Measurements from ENCODE around the gene SMURF2. TPM values are rescaled to one million over a fixed set of nuclear protein-coding genes. Genes with fewer than 3 reads are reported as not detected.
A peak's percentile ranks its signal among the peaks of the same experiment; 100 is the strongest.

SMURF2 gene
- total and polyA plus RNA-seq, 4 donors, result 22.7 to 47.8 (median 37.5) TPM

DNA sequence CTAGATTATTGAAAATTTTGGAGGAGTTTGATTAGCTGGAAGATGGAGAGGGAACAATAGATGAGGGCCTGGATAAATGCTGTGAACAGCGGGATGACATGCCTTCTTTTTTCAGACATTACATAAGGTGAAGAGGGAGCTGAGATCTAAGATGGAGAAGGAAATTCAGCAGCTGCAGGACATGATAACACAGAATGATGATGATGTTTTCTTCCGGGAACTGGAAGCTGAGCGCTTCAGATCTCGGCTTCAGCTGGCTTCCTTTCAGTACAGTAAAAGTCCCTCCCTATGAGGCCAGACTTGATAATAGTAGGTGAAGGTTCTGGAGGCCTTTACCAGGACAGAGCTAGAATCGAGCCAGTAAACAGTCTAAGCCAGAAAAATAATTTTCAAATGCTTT lies 124.6 kb downstream of the SMURF2 start:
- H3K9me3 ChIP-seq (ENCODE audit: control insufficient read depth, insufficient read depth, low read length), result no peaks in the 10 kb centered on the region
- WGBS (ENCODE audit: insufficient coverage), result 100% methylated on average over 1 of the region's 5 CpGs
- H3K4me3 ChIP-seq (ENCODE audit: low read depth, low read length), result no peak overlapping the region
- H3K4me1 ChIP-seq (ENCODE audit: control insufficient read depth, insufficient read depth, low read length), result no peaks in the 10 kb centered on the region
- no peak overlapping the region for H3K27ac ChIP-seq (ENCODE audit: low read depth, low read length)
- H3K36me3 ChIP-seq (ENCODE audit: control insufficient read depth, insufficient read depth, low read length), result peaks cover 42% of the 10 kb centered on the region
- H3K27me3 ChIP-seq (ENCODE audit: control insufficient read depth, insufficient read depth, low read length), result no peaks in the 10 kb centered on the region
- no peak for DNase-seq (ENCODE audit: low read depth in 4 of 6, low spot score in 6 of 6)

DNA sequence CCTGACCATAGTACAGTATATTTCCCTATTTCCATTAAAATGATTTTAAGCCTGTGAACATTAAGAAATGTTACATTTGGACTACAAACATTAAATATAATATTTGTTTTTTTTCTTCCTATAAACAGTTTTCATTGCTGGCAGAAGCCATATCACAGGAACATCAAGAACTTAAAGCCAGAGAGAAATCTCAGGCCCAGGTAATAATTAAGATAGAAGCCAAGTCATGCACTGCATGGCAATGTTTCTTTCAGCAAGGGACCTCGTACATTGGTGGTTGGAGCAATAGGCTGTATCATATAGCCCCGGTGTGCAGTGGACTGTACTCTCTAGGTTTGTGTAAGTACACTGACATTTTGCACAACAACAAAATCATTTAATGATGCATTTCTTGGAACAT lies 125.2 kb downstream of the SMURF2 start:
- Histone ChIP-seq H3K9me3 (ENCODE audit: control insufficient read depth, insufficient read depth, low read length) (no peaks in the 10 kb centered on the region), H3K27me3 (ENCODE audit: control insufficient read depth, insufficient read depth, low read length) (no peaks in the 10 kb centered on the region), H3K4me1 (ENCODE audit: control insufficient read depth, insufficient read depth, low read length) (no peaks in the 10 kb centered on the region), H3K27ac (ENCODE audit: low read depth, low read length) (no peak overlapping the region), H3K4me3 (ENCODE audit: low read depth, low read length) (no peak overlapping the region), H3K36me3 (ENCODE audit: control insufficient read depth, insufficient read depth, low read length) (peaks cover 47% of the 10 kb centered on the region)
- DNase-seq (ENCODE audit: low read depth in 4 of 6, low spot score in 6 of 6), result no peak
- no CpG with 5 or more reads among the region's 2 CpGs for WGBS (ENCODE audit: insufficient coverage)

DNA sequence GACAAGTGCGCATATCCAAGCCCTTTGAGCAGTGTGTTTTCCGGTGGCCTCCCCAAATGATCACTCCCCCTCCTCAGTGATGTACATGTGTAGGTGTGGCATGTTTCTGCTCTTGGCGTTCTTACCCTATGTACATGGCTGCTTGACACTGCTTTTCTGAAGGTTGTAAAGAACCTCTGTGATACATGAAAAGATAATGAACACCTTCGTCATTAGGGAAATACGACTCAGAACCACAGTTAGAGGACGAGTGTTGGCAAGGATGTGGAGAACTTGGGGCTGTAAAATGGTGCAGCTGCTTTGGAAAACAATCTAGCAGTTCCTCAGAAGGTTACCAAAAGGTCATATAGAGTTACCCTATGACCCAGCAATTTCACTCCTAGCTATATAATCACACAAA lies 126.8 kb downstream of the SMURF2 start:
- Histone ChIP-seq H3K27ac (ENCODE audit: low read depth, low read length) (no peak overlapping the region), H3K4me3 (ENCODE audit: low read depth, low read length) (no peak overlapping the region), H3K9me3 (ENCODE audit: control insufficient read depth, insufficient read depth, low read length) (no peaks in the 10 kb centered on the region), H3K36me3 (ENCODE audit: control insufficient read depth, insufficient read depth, low read length) (peaks cover 56% of the 10 kb centered on the region), H3K4me1 (ENCODE audit: control insufficient read depth, insufficient read depth, low read length) (no peaks in the 10 kb centered on the region), H3K27me3 (ENCODE audit: control insufficient read depth, insufficient read depth, low read length) (no peaks in the 10 kb centered on the region)
- 71% methylated on average over 2 of the region's 6 CpGs for WGBS (ENCODE audit: insufficient coverage)
- no peak for DNase-seq (ENCODE audit: low read depth in 4 of 6, low spot score in 6 of 6)

DNA sequence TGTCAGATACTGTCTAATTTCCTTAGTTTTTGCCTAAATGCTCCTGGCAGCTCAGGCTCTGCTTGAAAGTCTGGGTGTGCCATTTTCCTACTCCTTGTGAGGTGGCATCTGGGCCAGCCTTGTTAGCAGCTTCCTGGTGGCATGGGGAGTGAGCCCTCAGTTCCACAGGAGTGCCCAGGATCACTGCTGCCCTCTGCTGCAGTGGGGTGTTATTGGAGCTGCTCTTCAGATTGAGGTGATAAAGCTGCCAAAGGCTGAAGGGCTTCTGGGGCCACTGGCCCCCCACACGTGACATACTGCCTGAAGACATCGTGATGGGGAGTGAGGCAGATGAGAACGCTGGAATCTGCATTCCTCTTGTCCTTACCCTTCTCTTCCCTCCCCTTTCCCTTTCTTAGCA lies 127.9 kb downstream of the SMURF2 start:
- Histone ChIP-seq H3K4me1 (ENCODE audit: control insufficient read depth, insufficient read depth, low read length) (no peaks in the 10 kb centered on the region), H3K27ac (ENCODE audit: low read depth, low read length) (no peak overlapping the region), H3K9me3 (ENCODE audit: control insufficient read depth, insufficient read depth, low read length) (no peaks in the 10 kb centered on the region), H3K27me3 (ENCODE audit: control insufficient read depth, insufficient read depth, low read length) (no peaks in the 10 kb centered on the region), H3K4me3 (ENCODE audit: low read depth, low read length) (no peak overlapping the region), H3K36me3 (ENCODE audit: control insufficient read depth, insufficient read depth, low read length) (peaks cover 61% of the 10 kb centered on the region)
- no peak for DNase-seq (ENCODE audit: low read depth in 4 of 6, low spot score in 6 of 6)
- 100% methylated on average over 1 of the region's 3 CpGs for WGBS (ENCODE audit: insufficient coverage)

DNA sequence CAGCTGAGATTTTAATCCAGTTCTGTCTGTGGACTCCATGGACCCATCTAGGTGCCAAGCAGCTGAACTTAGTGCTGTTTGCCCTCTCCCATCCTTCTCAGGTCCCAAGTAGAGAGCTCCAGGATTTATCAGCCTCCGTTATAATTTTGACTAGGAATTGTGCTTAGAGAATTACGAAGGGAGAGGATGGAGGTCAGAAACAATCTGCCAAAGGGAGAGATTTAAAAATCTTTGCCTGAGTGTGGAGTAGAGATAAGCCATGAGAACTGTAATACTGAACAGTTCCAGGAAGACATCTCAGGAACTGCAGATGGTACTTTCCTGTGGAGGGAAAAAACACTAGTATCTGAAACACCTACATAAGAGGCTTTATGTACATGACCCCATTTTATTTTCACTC lies 128.3 kb downstream of the SMURF2 start:
- Histone ChIP-seq H3K27me3 (ENCODE audit: control insufficient read depth, insufficient read depth, low read length) (no peaks in the 10 kb centered on the region), H3K9me3 (ENCODE audit: control insufficient read depth, insufficient read depth, low read length) (no peaks in the 10 kb centered on the region), H3K27ac (ENCODE audit: low read depth, low read length) (no peak overlapping the region), H3K36me3 (ENCODE audit: control insufficient read depth, insufficient read depth, low read length) (peaks cover 61% of the 10 kb centered on the region), H3K4me3 (ENCODE audit: low read depth, low read length) (no peak overlapping the region), H3K4me1 (ENCODE audit: control insufficient read depth, insufficient read depth, low read length) (no peaks in the 10 kb centered on the region)
- WGBS (ENCODE audit: insufficient coverage), result 80% methylated on average over 1 of the region's 2 CpGs
- DNase-seq (ENCODE audit: low read depth in 4 of 6, low spot score in 6 of 6), result no peak

DNA sequence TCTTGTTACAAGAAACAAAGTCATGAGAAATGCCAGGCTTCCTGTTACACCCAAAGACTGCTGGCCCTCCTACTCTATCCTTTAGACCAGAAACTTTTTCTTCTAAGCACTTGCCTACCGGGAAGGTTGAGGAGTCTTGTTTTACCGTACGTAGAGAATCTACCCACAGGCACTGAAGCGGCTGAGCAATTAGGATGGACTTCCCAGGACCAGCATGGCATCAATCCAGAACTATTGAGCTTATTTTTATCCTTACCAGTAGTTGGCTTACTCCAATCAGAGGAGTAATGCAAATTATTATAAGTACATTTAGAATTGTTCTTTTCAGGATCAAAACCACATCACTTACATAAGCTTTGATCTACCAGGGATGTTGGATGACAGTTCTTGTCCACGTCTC lies 129.7 kb downstream of the SMURF2 start:
- H3K36me3 ChIP-seq (ENCODE audit: control insufficient read depth, insufficient read depth, low read length), result peaks cover 53% of the 10 kb centered on the region
- H3K4me3 ChIP-seq (ENCODE audit: low read depth, low read length), result no peak overlapping the region
- no peaks in the 10 kb centered on the region for H3K4me1 ChIP-seq (ENCODE audit: control insufficient read depth, insufficient read depth, low read length)
- no CpG with 5 or more reads among the region's 5 CpGs for WGBS (ENCODE audit: insufficient coverage)
- H3K27ac ChIP-seq (ENCODE audit: low read depth, low read length), result no peak overlapping the region
- H3K9me3 ChIP-seq (ENCODE audit: control insufficient read depth, insufficient read depth, low read length), result no peaks in the 10 kb centered on the region
- H3K27me3 ChIP-seq (ENCODE audit: control insufficient read depth, insufficient read depth, low read length), result no peaks in the 10 kb centered on the region
- DNase-seq (ENCODE audit: low read depth in 4 of 6, low spot score in 6 of 6), result no peak

DNA sequence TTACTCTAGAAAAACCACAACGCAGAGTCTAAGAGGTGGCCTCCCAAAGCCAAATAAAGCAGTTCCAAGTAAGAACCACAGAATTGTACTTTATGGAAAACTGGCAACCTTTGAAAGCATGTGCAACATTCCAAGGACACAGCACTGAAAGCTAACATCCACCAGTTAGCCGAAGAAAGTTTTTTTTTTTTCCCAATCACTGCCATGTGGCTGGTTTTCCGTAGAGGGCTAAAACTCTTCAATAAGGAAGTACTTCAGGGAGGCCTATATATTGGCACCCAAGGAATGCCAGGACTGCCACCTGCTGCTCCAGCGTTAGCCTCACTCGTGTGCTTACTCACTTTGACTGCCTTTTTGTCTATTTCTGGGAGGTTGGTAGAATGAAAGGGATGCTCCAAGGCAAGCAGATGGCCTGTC lies 130.1 kb downstream of the SMURF2 start:
- peaks cover 55% of the 10 kb centered on the region for H3K36me3 ChIP-seq (ENCODE audit: control insufficient read depth, insufficient read depth, low read length)
- no peaks in the 10 kb centered on the region for H3K4me1 ChIP-seq (ENCODE audit: control insufficient read depth, insufficient read depth, low read length)
- no peak overlapping the region for H3K4me3 ChIP-seq (ENCODE audit: low read depth, low read length)
- DNase-seq (ENCODE audit: low read depth in 4 of 6, low spot score in 6 of 6), result no peak
- H3K9me3 ChIP-seq (ENCODE audit: control insufficient read depth, insufficient read depth, low read length), result no peaks in the 10 kb centered on the region
- no peaks in the 10 kb centered on the region for H3K27me3 ChIP-seq (ENCODE audit: control insufficient read depth, insufficient read depth, low read length)
- no peak overlapping the region for H3K27ac ChIP-seq (ENCODE audit: low read depth, low read length)
- 50% methylated on average over 2 of the region's 5 CpGs for WGBS (ENCODE audit: insufficient coverage)

DNA sequence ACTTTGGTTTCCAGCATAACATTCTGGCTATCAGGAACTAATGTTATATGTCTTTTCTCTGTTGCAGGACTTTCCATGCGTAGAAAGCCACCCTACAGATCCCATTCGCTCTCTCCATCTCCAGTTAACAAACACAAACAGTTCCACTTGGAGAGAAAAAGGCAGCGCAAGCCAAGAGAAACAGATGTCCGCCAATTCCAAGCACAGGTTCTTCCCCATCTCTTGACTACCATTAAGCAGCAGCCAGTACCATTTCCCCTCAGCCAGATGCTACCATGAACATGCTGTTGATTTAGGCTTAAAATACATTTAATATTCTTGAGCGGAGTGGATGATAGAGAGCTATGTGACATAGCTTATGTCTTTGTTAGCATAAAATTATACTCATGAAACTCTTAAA lies 132.9 kb downstream of the SMURF2 start:
- H3K4me1 ChIP-seq (ENCODE audit: control insufficient read depth, insufficient read depth, low read length), result no peaks in the 10 kb centered on the region
- no peak overlapping the region for H3K27ac ChIP-seq (ENCODE audit: low read depth, low read length)

DNA sequence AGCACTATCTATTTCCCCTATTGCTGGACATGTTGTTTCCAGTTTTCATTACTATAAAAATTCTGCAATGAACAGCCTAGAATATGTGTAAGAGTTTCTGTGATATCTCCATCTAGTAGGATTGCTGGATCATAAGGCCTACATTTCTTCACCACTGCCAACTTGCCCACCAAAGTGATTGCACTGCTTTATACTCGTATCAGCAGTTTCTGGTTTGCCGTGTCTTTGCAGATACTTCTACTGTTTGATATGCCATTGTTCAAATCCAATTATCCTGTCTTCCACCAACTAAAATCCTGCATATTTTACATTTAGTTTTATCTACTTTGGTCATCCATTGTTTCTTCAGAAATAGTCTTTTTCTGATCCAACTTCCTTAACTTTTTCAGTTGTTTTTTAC lies 134.2 kb downstream of the SMURF2 start:
- H3K4me3 ChIP-seq (ENCODE audit: low read depth, low read length), result no peak overlapping the region
- no peak for DNase-seq (ENCODE audit: low read depth in 4 of 6, low spot score in 6 of 6)
- no peaks in the 10 kb centered on the region for H3K4me1 ChIP-seq (ENCODE audit: control insufficient read depth, insufficient read depth, low read length)
- no peaks in the 10 kb centered on the region for H3K27me3 ChIP-seq (ENCODE audit: control insufficient read depth, insufficient read depth, low read length)
- no peak overlapping the region for H3K27ac ChIP-seq (ENCODE audit: low read depth, low read length)
- peaks cover 54% of the 10 kb centered on the region for H3K36me3 ChIP-seq (ENCODE audit: control insufficient read depth, insufficient read depth, low read length)
- 100% methylated on average over 2 of the region's 2 CpGs for WGBS (ENCODE audit: insufficient coverage)
- H3K9me3 ChIP-seq (ENCODE audit: control insufficient read depth, insufficient read depth, low read length), result no peaks in the 10 kb centered on the region

More for the DNA sequence above, 132.9 kb downstream of the SMURF2 start:
- no peaks in the 10 kb centered on the region for H3K27me3 ChIP-seq (ENCODE audit: control insufficient read depth, insufficient read depth, low read length)
- H3K36me3 ChIP-seq (ENCODE audit: control insufficient read depth, insufficient read depth, low read length), result peaks cover 57% of the 10 kb centered on the region
- no peaks in the 10 kb centered on the region for H3K9me3 ChIP-seq (ENCODE audit: control insufficient read depth, insufficient read depth, low read length)
- DNase-seq (ENCODE audit: low read depth in 4 of 6, low spot score in 6 of 6), result peak in 2 of 6 donors; percentile 16 to 28
- no CpG with 5 or more reads among the region's 5 CpGs for WGBS (ENCODE audit: insufficient coverage)
- H3K4me3 ChIP-seq (ENCODE audit: low read depth, low read length), result no peak overlapping the region

DNA sequence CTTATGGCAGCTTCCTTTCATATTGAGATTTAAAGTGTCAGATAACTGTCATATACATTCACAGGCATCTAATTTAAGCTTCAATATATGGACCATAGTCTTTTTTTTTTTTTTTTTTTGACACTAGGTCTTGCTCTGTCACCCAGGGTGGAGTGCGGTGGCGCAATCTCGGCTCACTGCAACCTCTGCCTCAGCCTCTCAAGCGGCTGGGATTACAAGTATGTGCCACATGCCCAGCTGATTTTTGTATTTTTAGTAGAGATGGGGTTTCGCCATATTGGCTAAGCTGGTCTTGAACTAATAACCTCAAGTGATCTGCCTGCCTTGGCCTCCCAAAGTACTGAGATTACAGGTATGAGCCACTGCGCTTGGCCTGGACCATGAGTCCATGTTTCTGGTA lies 141.7 kb downstream of the SMURF2 start:
- no peaks in the 10 kb centered on the region for H3K9me3 ChIP-seq (ENCODE audit: control insufficient read depth, insufficient read depth, low read length)
- DNase-seq (ENCODE audit: low read depth in 4 of 6, low spot score in 6 of 6), result no peak
- no peaks in the 10 kb centered on the region for H3K4me1 ChIP-seq (ENCODE audit: control insufficient read depth, insufficient read depth, low read length)
- H3K36me3 ChIP-seq (ENCODE audit: control insufficient read depth, insufficient read depth, low read length), result peaks cover 57% of the 10 kb centered on the region
- H3K27ac ChIP-seq (ENCODE audit: low read depth, low read length), result no peak overlapping the region
- no peaks in the 10 kb centered on the region for H3K27me3 ChIP-seq (ENCODE audit: control insufficient read depth, insufficient read depth, low read length)
- H3K4me3 ChIP-seq (ENCODE audit: low read depth, low read length), result no peak overlapping the region
- WGBS (ENCODE audit: insufficient coverage), result 92% methylated on average over 6 of the region's 6 CpGs
